ENCODE results near the gene KANSL2.
"Not testable (repeated sequence)": the region's sequence is repeated elsewhere in the genome, so short reads cannot be mapped to it uniquely, and the experiment has no call there.

- TF ChIP-seq CTCF (conservative IDR thresholded peaks at IDR 0.05); EZH2 (IDR thresholded peaks at IDR 0.05; ENCODE audit: low read depth): not testable (repeated sequence)
Observed at GRCh38 chr12:48720171-48720570, 38.1 kb upstream of the KANSL2 start.
